MV-4-11 (cell line): ENCODE results near the gene CNNM2.

ENCODE experiments used
- DNase-seq: peaks from one replicate; lab custom pipeline; 2025; lab: John Stamatoyannopoulos, UW

The CNNM2 gene

DNA sequence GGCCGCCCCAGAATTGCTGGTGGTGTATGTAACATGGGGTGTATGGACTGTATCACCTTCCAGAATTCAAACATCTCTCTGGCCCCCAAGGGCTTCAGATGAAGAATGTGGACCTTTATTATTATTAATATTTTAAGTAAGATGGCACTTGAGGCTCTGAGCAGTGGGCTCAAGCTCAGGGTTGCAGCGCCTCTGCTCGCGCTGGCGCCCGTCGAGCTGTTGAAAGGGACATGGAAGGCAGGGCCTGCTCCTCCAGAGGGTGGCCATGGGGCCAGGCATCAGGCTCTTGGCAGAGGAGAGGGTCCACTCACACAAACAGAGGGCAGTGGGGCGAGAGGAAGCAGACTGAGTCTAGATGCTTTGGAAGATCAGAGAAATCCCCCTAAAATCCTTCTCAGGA is 154.8 kb downstream of the CNNM2 start:
- DNase-seq: no peak

DNA sequence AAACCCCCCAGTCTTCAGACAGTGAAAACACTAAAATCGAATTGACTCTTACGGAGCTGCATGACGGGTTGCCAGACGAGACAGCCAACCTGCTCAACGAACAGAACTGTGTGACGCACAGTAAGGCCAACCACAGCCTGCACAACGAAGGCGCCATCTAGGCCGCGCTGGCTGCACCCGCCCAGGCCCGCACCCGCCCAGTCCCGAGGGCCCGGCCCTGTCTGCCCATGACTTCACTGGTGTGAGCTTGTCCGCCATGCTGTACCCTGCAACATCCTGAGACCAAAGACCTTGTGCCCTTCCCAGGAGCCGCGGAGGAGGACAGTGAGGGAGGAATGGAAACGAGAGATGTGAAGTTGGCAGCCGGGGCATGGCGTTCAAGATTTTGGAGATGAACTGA is 158.9 kb downstream of the CNNM2 start:
- no peak for DNase-seq

DNA sequence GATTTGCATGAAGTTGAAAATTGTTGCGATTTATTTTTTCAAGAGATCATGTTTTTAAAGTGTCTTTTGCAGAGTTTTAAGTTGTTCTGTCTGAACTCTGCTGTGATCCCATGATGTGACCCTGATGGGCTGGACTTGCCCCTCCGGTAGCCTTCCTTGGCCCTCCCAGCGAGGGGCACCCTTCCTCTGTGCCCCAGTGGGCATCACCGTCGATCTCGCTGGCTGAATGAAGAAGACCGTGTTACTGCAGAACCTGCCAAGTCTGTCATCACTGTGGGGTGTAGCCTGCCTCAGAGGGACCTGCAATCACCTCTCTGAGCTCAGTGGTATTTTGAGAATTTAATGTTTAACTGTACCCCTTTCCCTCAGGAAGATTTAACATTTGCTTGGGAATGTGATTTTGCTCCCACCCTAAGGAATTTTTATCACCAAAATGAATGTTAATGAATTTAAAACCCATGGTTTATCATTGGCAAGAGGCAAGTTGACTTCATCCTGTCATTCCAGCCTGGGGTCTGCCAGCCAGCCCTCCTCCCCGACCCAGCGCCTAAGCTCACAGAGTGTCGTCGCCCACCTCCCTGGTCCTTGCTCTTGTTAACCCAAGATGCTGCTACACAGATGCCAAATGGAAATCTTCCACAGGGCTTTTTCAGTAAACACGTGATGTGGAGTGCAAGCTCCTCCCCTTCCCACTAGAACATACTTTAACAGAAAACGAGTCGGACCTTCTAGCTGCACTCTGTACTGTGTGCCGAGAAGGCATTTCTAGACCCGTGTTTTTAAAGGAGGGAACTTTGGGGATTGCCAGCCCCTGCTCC is 159.6 kb downstream of the CNNM2 start:
- DNase-seq: no peak

DNA sequence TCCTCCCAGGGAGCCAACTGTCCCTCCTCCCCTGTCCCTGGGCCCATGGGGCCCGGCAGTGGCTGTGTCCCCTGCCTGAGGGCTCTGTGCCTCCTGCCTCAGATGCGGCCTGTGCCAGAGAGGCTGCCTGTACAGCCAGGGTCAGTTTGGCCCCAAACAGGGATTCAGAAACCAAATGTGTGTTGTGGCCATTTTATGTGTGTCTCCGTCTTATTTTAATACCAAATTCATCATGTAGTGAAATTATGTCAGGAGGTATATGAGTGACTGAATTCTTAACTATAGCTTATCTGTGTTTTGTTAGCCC is 160.2 kb downstream of the CNNM2 start:
- no peak for DNase-seq

DNA sequence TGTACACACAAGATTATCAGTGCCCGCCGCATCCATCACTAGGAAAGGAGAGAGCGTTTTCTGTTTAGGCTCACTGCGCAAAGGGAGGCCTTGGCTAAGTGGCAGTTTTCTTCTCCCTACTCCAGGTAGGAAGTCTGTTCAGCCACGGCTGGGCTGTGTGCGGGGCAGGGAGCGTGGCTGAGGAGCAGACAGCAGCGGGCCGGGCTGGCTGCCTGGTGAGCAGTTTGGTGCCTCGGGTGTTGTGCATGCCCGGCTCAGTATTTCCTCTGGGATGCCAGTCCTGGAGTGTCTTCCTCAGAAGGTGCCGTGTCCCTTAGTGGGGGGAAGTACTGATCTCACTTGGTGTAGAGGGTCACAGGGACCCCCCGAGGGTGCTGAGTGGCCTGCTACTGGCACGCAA is 160.6 kb downstream of the CNNM2 start:
- no peak for DNase-seq

DNA sequence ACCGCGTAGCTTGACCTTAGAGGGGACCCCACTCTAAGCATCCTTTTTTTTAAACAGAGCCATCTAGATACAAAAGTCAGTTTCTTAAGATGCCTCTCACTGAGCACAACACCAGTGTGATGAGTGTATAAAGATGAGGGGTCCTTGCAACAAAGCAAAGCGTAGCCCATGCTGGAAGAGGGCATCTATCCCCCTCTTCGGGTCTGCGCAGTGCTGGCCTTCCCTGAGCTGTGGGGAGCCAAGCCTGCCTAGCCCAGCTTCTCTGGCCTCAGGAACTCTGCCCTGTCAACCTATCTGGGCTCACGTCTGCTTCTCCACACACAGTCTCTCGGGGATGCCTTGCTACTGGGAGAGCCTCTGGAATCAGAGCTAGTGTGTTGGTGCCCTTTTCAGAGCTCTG is 161.0 kb downstream of the CNNM2 start:
- no peak for DNase-seq

DNA sequence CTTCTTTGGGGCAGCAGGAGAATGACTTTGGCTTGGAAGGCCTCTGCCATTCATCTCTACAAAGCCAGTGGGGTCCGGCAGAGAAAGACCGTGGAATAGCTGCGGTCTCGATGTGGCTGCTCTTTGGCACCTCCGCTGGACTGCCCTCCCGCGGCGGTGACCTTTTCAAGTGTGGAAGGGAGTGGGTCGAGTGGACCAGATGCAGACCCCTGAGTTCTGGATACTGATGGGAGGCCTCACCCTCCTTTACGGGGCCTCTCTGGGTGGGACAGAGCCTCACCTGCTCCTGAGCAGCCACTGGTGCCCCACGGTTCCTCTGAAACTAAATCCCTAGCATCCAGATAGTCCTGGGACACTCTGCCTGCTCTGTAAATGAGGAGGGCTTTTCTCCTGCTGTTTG is 161.9 kb downstream of the CNNM2 start:
- DNase-seq: no peak

DNA sequence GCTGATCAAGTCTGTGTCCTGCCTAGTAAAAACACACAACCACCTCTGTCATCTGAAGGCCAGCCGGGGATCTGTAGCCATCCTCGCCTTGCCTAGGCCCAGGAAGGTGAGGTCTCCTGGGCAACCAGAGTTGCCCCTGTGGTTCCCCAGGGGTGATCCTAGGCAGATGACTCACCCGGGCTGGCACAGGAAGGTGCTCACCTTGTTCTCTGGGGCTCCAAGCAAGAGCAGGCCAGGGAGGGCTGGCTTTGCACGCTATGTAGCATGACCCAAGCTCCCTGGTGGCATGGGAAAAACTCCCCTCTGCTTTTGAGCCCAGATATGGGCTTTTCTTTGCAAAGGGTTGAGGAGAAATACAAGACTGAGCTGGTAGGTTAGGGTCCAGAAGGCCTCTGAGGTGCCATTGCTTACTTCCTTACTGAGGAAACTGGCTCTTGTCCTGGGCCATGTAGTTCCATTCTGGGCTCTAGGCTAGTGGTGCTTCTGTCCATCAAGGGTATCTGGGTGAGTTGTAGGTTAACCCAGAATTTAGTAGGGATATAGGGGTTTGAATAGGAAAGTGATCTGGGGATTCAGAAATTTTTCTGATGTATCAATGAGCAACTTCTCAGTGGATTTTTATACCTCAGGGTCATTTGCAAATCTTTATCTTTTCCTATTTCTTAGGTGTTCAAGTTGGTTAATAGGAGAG is 162.9 kb downstream of the CNNM2 start:
- DNase-seq: no peak

DNA sequence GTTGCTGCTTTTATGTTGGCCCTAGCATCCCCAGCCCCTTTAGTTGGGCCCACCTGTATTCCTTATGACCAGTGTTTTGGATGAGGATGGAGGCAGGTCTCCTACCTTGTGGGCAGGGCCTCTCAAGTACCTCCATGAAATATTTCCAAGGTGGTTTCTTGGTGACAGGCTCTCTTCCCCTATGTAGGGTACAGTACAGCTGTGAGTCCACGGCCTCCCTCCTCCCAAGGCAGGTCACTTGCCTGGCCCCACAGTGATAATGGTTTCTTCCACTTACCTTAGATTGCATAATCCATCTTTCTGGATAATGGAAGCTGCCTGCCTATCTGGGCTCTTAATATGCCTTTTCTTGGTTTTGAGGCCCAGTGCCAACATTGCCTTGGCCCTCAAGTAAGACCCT is 164.6 kb downstream of the CNNM2 start:
- no peak for DNase-seq

DNA sequence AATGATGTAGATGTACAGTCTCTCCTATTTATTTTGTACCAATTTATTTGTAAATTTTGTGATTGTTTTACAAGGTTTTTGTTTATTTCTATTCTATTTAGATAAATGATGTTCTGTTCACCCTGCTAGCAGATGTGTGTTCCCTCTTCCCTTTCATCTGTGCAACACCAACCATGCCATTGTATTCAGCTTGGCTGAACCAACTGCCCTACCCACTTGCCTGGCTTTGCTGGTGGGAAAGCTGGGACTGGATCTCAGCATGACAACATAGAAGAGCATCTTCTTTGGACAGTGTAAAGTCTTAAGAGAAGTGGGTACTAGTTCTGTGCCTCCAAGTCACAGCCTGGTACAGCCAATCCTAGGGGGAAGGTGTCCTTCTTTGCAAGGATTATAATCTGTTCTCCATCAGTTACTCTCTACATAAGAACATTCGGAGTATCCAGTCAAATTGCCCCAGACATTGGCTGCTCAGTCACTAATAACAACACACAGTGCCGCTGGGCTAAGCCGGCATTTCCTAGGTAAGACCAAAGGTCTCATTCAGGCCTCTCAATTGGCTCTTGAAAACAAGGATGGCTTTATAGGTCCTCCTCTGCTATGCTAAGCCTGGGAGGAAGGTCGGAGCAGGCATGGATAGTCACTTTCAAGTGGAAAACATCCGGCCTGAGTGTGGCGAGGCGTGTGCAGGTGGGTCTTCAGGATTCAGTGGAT is 165.3 kb downstream of the CNNM2 start:
- DNase-seq: no peak

DNA sequence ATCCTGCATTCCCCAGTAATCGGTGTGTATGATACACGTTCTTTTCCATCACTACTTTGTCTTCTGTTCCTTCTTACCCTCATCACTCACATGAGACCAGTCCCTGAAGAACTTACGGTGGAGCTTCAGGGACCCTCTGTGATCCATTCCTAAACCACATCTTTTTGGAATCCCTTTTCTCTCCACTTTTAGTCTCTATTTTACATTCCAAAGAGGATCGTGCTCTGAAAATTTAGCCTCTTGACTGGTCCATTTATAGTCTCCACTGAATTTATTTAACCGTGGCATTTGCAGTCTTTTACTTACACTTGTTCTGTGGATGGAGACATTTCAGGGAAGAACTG is 165.9 kb downstream of the CNNM2 start:
- no peak for DNase-seq

DNA sequence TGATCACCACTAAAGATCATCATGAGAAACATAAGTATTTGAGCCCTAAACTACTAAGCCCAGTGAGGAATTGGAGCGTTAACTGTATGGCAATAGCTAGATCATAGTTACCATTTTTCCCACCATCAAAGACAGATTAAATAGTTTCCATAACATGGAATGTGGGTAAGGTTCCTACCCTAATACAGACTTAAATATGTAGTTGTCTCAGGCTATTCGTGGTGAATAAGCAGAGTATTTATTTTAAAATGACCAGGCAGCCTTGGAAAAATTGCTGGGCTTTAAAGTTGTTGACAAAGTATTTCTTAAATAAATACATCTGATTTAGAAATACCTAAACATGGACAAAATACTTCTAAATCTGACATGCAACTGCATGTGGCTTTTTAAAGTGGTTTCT is 168.2 kb downstream of the CNNM2 start:
- no peak for DNase-seq

DNA sequence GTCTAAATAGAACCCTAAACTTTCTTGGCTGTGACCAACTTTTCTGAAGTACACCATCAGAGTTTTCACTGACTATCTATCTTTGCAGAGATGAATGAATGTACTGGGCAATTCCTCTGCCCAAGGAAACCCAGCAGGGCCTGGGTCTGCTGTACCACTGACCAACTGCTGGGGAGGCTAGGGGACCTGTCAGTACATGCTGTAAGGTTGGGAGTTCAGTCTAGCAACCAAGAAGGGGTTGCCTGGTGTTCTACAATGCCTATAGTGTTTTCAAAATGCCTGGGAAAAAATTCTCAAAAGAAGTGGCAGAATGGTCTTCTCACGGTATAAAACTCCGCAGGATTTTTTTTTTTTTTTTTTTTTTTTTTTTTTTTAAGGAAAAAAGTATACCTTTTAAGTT is 168.7 kb downstream of the CNNM2 start:
- no peak for DNase-seq

DNA sequence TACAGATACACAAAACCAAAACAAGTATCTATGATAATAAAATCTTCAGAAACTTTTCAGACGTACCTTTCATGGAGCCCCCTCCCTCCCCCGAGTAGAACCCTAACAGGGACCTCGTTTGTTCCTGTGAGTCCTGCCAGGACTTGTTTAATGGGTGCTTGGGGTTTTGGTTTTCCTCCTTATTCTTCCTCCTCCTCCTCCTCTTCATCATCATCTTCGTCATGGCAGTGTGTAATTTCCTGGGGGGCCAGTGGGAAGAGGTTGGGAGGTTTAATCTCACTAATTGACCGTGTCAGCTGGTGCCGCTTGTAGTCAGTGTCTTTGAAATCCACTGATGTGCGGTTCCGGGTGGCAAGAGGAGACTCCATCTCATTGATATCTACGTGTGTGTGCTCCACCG is 171.4 kb downstream of the CNNM2 start:
- no peak for DNase-seq

DNA sequence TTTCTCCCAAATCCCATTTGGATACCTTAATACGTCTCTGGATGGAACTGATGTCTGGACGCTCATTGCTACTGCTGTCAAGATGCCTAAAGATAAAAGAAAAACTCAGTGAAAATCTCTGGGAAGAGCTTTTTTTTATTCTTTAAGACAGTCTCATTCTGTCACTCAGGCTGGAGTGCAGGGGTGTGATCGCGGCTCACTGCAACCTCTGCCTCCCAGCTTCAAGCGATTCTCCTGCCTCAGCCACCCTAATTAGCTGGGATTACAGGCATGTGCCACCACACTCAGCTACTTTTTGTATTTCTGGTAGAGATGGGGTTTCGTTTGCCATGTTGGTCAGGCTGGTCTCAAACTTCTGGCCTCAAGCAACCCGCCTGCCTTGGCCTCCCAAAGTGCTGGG is 172.8 kb downstream of the CNNM2 start:
- no peak for DNase-seq

DNA sequence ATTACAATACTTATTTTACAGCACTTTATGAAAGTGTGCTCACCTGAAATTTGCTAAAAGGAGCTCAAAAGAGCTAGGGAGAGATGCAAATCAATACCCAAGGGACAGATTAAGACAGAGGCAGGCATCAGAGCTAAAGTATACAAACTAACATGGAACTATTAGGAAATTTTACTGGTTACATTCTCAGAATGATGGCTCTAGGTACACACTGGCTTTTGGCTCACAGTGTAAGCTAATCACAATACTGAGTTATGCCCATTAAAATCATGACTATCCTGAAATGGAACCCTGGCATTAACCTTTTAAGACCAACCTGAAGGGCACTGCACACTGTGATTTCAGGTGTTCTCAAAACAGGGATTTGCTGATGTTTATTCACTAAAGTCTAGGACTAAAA is 176.9 kb downstream of the CNNM2 start:
- no peak for DNase-seq

DNA sequence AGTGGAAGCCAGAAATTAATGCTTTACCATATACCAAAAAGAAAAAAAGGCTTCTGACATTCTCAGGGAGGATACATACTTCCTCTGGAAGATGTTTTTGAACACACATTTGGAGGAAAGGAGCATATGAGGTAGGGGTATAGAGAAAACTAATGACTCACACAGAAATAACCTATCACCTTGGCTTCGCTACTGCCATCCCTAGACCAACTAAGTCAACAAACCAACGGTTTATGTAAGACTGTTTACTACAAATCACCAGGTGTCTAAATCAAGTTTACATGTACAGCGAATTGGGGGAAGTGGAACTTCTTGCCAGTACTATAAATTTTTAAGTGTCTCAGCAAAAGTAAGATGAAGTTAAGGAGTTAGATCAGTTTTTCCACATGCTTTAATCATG is 178.0 kb downstream of the CNNM2 start:
- no peak for DNase-seq

DNA sequence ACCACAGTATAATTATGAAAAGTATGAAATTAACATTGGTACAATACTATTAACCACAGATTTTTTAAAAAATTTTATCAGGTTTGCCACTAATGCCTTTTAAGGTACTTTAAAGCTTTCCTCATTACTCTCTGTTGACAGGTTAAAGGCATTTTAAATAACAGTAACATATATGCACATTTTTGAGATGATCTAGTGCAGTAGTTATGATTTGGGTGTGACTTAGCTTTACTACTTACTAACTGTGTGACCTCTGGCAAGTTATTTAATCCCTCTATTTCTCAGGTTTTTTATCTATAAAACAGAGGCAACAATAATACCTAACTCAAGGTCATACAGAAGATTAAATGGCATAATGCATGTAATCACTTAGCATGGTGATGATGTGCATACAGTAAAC is 180.1 kb downstream of the CNNM2 start:
- no peak for DNase-seq

DNA sequence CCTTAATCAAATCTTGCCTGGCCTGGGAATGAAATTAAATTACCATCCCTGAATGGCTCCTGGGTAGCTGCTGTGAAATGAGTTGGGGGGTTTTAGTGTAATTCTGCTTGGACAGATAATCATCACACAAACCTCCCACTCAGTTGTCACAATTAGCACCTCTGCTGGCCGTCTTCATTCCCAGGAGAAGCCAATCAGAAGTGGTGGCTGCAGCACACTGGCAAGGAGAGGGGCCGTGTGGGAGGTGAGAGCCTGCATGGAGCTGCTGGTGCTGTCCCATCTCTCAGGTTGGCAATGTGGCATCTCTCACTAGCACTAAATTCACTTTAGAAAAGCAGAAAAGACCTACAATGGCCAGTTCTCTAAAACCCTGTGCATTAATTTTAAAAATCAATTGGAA is 182.5 kb downstream of the CNNM2 start:
- DNase-seq: no peak

DNA sequence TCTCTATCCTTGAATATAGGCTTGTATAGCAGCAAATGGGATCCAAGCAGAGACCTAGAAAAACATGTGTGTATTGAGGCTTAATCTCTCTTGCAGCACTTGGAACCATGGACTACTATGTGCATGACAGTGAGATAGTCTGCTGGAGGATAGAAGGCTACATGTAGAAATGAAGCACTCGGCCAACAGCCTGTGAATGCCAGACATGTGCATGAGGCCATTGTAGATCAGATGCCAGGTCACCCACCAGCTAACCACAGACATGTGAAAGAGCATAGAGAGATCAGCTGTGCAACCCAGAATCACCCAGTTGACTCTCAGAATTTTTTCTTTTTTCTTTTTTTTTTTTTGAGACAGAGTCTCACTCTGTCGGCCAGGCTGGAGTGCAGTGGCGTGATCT is 184.1 kb downstream of the CNNM2 start:
- peak; percentile 41 for DNase-seq

DNA sequence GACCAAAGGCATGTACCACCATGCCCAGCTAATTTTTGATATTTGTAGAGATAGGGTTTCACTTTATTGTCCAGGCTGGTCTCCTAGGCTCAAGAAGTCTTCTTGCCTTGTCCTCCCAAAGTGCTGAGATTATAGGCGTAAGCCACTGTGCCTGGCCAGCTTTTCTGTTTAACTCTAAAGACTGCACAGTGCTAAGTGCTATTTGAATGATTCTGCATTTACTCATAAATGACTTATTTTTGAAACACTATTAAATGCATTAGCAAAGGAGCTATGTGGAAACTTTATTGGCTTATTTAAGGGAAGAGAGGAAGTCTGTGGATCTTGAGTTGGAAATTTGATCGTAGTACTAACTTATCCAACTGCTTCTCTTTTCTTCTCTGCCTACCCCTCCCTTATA is 185.9 kb downstream of the CNNM2 start:
- DNase-seq: no peak

DNA sequence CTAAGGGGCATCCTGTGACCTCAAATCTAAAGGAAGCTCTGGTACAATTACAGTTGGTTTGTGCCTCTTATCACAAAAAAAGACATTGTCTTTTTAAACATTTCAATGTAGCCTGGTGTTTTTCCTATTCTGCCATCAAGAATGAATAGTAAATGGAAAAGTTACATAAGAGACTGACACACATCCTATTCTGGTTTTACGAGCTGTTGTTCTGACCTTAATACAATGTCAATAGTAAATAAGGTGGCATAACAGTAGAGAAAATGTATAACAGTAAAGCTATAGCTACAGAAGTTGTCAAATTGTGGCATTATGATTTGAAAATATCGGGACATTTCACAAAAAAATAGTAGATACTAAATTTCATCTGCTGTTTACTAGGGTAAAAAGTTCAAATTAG is 186.6 kb downstream of the CNNM2 start:
- DNase-seq: no peak

DNA sequence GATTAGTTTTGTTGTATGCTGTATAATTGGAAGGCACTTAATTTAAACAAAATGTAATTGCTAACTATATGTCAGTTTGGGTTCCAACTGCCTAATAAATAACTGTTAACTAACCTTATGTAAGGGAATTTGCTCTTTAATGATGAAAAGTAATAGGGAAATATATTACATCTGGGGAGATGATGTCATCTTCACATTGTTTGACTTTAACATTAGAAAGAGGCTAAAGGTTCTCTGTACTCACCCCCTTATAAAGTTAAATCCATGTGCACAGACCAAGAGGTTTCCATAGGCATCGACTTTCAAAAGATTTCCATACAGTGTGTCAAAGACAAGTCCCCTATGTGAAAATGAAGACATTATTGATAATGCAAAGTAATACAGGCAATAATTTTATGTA is 187.4 kb downstream of the CNNM2 start:
- DNase-seq: no peak

DNA sequence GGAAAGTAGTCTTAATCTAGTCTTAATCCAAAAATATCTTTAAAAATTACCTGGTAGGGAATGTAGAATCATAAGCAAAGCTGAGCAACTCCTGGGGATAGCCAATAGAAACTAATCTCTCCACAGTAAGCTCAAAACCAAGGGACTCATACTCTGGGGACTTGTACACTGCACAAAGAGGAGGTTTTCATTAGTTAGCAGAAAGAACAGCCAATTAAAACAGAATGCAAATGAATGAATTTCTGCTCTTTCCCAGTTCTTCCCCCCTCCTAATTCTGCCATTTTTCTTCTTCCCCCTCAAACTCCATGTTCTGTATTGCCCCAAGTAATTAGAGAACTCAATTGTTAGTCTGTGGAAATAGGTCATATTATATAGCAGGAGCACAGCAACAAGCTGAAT is 188.4 kb downstream of the CNNM2 start:
- DNase-seq: no peak
